HG03354 (cell line): Measurements from ENCODE around the gene HELZ.
"Not testable (repeated sequence)": the region's sequence is repeated elsewhere in the genome, so short reads cannot be mapped to it uniquely, and the experiment has no call there.

Experiments used
- ATAC-seq: cut with Tn5 transposase; IDR thresholded peaks from one replicate; pipeline ENCODE4 v1.9.1; 2021; ENCODE audit warnings: mild to moderate bottlenecking; ENCODE audit not compliant: unreplicated experiment, poor library complexity, severe bottlenecking

Gene HELZ

DNA sequence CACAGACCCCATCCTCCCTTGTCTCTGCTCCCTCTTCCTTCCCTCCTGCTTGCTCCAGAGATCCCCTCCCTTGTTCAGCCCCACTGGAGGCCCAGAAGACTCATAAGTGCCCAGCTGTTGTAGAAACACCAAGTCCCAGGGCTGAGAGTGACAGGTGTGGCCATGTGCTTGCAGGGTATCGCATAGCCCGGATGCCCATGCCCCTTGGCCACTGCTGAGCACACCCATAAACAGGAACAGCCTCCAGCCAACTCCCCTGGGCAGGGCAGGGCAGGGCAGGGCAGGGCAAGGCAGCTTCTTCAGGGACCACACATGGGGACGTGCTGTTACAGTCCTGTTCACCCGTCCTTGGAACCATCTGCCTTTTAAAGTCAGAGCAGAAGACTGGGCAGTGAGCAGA, 198.6 kb downstream of the HELZ start:
- no peak for ATAC-seq

DNA sequence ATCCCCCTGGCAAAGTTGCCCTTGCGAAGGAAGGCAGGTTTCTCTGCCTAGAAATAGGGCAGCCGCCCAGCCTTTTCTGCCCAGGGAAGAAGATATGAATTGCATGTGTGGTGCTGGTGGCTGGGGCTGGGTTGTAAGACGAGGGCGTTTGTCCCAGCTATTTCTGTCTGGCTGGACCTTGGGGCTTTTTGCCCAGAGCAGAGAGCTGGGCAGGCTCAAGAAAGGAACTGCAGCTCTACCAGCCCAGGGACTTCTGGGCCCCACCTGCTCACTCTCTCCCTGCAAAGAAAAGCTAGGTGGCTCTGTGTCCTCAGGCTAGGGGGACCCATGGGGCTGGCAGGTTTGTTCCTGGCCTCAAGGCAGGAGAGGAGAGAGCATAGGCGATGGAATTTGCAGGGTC, 200.1 kb downstream of the HELZ start:
- ATAC-seq: no peak

DNA sequence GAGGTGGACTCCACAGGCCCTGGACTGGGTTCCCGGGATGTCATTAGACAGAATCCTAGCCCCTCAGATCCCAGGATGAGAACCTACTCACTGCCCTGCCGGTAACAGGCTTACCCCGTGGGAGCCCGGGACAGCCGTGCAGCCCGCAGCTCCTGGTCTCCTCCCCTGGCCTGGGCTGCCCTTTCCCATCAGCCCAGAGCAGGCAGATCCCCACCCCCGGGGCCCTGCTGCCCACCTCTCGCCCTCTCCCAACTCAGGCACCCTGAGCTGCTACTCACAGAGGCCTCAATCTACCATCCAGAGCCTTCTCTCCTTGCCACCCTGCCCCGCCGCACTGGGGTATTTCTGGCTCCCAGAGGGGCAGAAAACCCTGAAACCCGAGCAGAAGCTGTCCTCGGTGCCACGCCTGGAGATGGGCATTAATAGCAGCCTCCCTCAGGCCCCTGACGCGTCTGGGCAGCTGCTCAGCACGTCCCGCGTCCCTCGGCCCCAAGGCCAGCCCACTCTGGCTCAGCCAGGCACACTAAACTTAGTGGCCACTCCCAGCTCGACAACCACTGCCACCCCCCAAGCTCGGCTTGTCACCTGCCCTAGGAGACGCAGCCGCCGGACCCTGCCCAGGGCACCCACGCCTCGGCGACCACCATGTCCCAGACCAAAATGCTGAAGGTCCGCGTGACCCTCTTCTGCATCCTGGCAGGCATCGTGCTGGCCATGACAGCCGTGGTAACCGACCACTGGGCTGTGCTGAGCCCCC, 200.8 kb downstream of the HELZ start, which contains the start of gene CACNG1:
Gene CACNG1, plus strand, starts transcription at position 539 of the 757 bp plus-strand sequence. Its CDS starts 107 bp downstream, at position 646.
- ATAC-seq: no peak

GRCh38 chr17:67043283-67043682, 201.7 kb downstream of the HELZ start:
- no peak for ATAC-seq

- no peak for ATAC-seq
Observed at GRCh38 chr17:67041941-67042899, 202.8 kb downstream of the HELZ start.

DNA sequence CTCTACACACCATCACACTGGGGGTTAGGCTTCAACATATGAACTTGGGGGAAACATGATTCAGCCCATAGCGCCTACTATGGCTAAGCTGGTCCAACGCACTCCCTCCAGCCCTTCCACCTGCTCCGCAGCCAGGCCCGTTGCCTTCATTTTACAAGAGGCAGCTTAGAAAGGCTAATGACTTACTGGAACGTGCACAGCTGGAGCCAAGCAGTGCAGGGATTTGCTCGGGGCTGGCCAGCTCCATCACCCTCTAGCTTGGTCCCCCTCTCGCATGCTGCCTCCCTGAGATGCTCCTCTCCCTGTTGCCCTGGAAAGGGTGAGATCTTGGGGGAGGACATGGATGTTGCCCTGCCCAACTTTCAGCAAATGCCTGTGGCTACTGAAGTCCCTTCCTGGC, 203.5 kb downstream of the HELZ start:
- ATAC-seq: no peak

- not testable (repeated sequence) for ATAC-seq
Observed at GRCh38 chr17:67041119-67041518, 203.9 kb downstream of the HELZ start.

GRCh38 chr17:67040652-67041051, 204.3 kb downstream of the HELZ start:
- no peak for ATAC-seq

GRCh38 chr17:67038861-67039365, 206.1 kb downstream of the HELZ start:
- no peak for ATAC-seq

GRCh38 chr17:67035131-67036083, 209.6 kb downstream of the HELZ start:
- ATAC-seq: no peak

DNA sequence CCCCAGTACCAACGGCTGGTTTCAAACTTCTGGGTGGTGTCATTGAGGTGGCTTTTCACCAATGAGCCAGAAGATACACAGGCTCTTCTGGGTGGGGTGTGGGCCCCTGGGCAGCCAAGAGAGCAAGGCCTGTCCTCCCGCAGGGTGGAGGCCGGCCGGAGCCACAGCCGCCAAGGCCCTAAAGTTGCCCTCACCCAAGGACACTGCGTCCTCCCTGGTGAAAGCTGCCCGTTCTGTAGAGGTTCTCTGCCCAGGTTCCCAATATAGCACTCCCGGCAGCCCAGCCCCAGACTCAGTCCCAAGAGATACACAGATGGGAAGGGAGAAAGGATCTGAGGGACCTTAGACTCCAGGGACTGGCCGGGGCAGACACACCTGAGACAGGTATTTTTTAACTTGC, 211.4 kb downstream of the HELZ start:
- no peak for ATAC-seq

GRCh38 chr17:67032985-67033384, 212.0 kb downstream of the HELZ start:
- no peak for ATAC-seq

DNA sequence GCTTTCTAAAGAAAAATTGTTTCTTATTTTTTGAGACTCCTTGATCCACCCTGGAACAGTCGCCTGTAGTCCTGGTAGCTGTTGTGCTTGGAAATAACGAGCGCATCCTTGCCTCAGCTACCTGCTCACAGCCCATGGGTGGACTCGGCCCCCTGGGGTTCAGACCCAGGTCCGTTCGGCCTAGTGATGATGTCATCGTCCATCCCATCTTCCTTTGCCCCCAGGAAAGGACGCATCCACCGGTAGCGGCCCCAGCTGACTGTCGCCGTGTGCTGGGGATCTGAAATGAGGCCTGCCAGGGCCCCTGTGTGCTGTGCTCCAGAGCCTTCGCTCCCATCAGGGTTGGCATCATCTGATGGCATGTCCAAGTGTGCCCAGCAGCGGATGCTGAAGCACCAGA, 212.6 kb downstream of the HELZ start:
- ATAC-seq: no peak

GRCh38 chr17:67030641-67031040, 214.4 kb downstream of the HELZ start:
- ATAC-seq: no peak

GRCh38 chr17:67027031-67027628, 217.9 kb downstream of the HELZ start:
- ATAC-seq: no peak

DNA sequence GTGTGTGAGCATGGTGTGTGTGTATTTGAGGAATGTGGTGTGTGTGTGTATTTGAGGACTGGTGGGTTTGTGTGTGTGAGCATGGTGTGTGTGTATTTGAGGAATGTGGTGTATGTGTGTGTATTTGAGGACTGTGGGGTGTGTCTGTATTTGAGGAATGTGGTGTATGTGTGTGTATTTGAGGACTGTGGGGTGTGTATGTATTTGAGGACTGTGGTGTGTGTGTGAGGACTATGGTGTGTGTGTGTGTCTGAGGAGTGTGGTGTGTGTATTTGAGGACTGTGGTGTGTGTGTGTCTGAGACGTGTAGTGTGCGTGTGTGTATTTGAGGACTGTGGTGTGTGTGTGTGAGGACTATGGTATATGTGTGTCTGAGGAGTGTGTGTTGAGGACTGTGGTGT, 218.7 kb downstream of the HELZ start:
- no peak for ATAC-seq

DNA sequence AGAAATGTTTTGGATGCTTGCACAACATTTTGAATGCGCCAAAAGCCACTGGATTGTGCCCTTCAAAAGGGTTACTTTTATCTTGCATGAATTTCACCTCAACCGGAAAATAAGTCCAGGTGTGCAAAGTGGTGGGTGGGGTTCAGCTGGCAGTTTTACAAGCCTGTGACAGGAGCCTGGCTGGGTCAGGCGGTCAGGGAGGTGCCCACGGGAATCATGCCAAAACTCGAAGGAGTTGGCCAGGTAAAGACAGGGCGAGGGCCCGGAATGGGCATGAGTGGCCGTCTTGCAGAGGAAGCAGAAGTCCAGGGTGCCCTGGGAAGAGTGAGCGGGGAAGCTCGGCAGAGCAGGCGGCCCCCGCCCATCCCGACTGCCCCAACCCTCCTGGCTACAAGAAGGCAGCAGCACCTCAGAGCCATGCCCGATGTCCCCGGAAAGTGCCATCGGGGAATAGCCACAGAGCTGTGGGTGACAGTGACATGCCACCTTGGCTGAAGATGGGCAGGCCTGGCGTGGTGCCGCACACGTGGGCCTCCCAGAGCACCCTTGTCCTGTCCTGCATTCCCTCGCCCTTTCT, 219.7 kb downstream of the HELZ start:
- no peak for ATAC-seq

GRCh38 chr17:67024736-67025135, 220.3 kb downstream of the HELZ start:
- ATAC-seq: no peak

- no peak for ATAC-seq
Observed at GRCh38 chr17:67022451-67022810, 222.6 kb downstream of the HELZ start.
